H1 (cell line): ENCODE data around the gene MRPL28. TPM values are rescaled to one million over a fixed set of nuclear protein-coding genes. Genes with fewer than 3 reads are reported as not detected.

Source experiments
- CTCF ChIA-PET: fragments of 300-600 bp; sonication (Branson Sonifier 250); formaldehyde crosslinking; loops from one replicate; lab custom pipeline; 2021; ENCODE audit not compliant: partially characterized antibody; lab: Charles Lee
- POLR2A ChIA-PET: fragments of 300-600 bp; sonication (Branson Sonifier 250); formaldehyde crosslinking; loops from one replicate; lab custom pipeline; 2021; ENCODE audit warnings: inconsistent platforms; ENCODE audit not compliant: partially characterized antibody; lab: Charles Lee
- DNase-seq, 2 experiments: peaks; one replicate each; pipeline versions ENCODE4 v3.0.0 to v3.0.0-alpha.2; 2010 to 2022; ENCODE audit warnings: low spot score in 2 of 2, low read depth in 1 of 2, mixed read lengths in 1 of 2
- FAIRE-seq: peaks from 2 replicates; lab custom pipeline; 2011; peaks lifted over from hg19 to GRCh38; lab: Jason Lieb, UNC
- H2AFZ ChIP-seq: 2 replicates; pipeline ENCODE4 v1.8.1; 2012; ENCODE audit warnings: low read length, inconsistent platforms
- H2AK5ac ChIP-seq: 2 replicates; pipeline ENCODE4 v1.6.1; 2013; ENCODE audit warnings: low read depth, low read length
- H2BK120ac ChIP-seq: replicated peaks from 2 replicates; pipeline ENCODE3; 2013; ENCODE audit warnings: low read depth, low read length, inconsistent platforms
- H2BK12ac ChIP-seq: 2 replicates; pipeline ENCODE4 v1.6.1; 2013; ENCODE audit warnings: low read depth, low read length
- H2BK15ac ChIP-seq: 2 replicates; pipeline ENCODE4 v1.6.1; 2013; ENCODE audit warnings: low read length
- H2BK20ac ChIP-seq: 2 replicates; pipeline ENCODE4 v1.6.1; 2013; ENCODE audit warnings: low read length
- H2BK5ac ChIP-seq: 2 replicates; pipeline ENCODE4 v1.6.1; 2013; ENCODE audit warnings: low read depth, low read length
- H3K14ac ChIP-seq: 2 replicates; pipeline ENCODE4 v1.6.1; 2013; ENCODE audit warnings: inconsistent platforms; ENCODE audit not compliant: insufficient read length
- H3K18ac ChIP-seq: 2 replicates; pipeline ENCODE4 v1.6.1; 2013; ENCODE audit warnings: low read length; ENCODE audit errors: extremely low read depth
- H3K23ac ChIP-seq: 2 replicates; pipeline ENCODE4 v1.6.1; 2013; ENCODE audit warnings: inconsistent platforms; ENCODE audit not compliant: insufficient read length
- H3K23me2 ChIP-seq: 2 replicates; pipeline ENCODE4 v1.6.1; 2013; ENCODE audit warnings: low read depth, low read length
- H3K27ac ChIP-seq: 2 replicates; pipeline ENCODE4 v1.6.1; 2011; ENCODE audit warnings: low read depth, low read length, inconsistent platforms
- H3K27me3 ChIP-seq, 4 experiments: replicated peaks in 1 of 4; 1 replicate in 1 of 4; 2 replicates in 3 of 4; pipeline versions ENCODE4 v1.6.1 to v1.8.1; 2011 to 2013; ENCODE audit warnings: low read length in 3 of 4, mild to moderate bottlenecking in 3 of 4, inconsistent platforms in 2 of 4, mixed read lengths in 2 of 4, moderate library complexity in 1 of 4; ENCODE audit not compliant: control insufficient read depth in 3 of 4, insufficient read depth in 3 of 4; ENCODE audit errors: extremely low read depth in 1 of 4
- H3K36me3 ChIP-seq, 4 experiments: 2 replicates each; pipeline versions ENCODE4 v1.6.1 to v1.8.1; 2011 to 2013; ENCODE audit warnings: mild to moderate bottlenecking in 4 of 4, low read length in 3 of 4, moderate library complexity in 2 of 4, control low read depth in 1 of 4, inconsistent platforms in 1 of 4; ENCODE audit not compliant: insufficient read depth in 4 of 4, control insufficient read depth in 2 of 4
- H3K4ac ChIP-seq: replicated peaks from 2 replicates; pipeline ENCODE3; 2013; ENCODE audit warnings: low read length, low read depth, mixed read lengths, inconsistent platforms; ENCODE audit not compliant: insufficient read length
- H3K4me1 ChIP-seq, 4 experiments: replicated peaks in 1 of 4; 1 replicate in 1 of 4; 2 replicates in 3 of 4; pipeline versions ENCODE4 v1.6.1 to v1.8.1; 2011 to 2013; ENCODE audit warnings: low read length in 3 of 4, inconsistent platforms in 2 of 4, mixed read lengths in 1 of 4; ENCODE audit not compliant: insufficient read depth in 4 of 4, control insufficient read depth in 3 of 4
- H3K4me2 ChIP-seq, 2 experiments: 2 replicates each; pipeline versions ENCODE4 v1.6.1 to v1.8.1; 2011 to 2013; ENCODE audit warnings: low read depth in 2 of 2, low read length in 2 of 2, control low read depth in 1 of 2, inconsistent platforms in 1 of 2, mild to moderate bottlenecking in 1 of 2; ENCODE audit not compliant: insufficient read depth in 1 of 2
- H3K4me3 ChIP-seq, 4 experiments: fragments of 200-600, 300-600 bp in 1 of 4; sonication (generic), shearing (Covaris generic), sonication (Bioruptor Twin) in 1 of 4; 2 replicates each; pipeline versions ENCODE4 v1.5.1 to v1.8.1; 2011 to 2016; ENCODE audit warnings: low read length in 4 of 4, low read depth in 3 of 4, control low read depth in 2 of 4, inconsistent platforms in 2 of 4, mild to moderate bottlenecking in 2 of 4, mixed read lengths in 1 of 4, moderate library complexity in 1 of 4; ENCODE audit not compliant: insufficient read depth in 2 of 4; ENCODE audit errors: extremely low read depth in 1 of 4
- H3K56ac ChIP-seq: replicated peaks from 2 replicates; pipeline ENCODE3; 2013; ENCODE audit warnings: low read depth, mild to moderate bottlenecking, mixed read lengths, low read length, inconsistent platforms; ENCODE audit not compliant: insufficient read length
- H3K79me1 ChIP-seq: 2 replicates; pipeline ENCODE4 v1.6.1; 2013; ENCODE audit warnings: low read depth, low read length, control low read depth
- H3K79me2 ChIP-seq, 2 experiments: 2 replicates each; pipeline versions ENCODE4 v1.6.1 to v1.8.1; 2012 to 2013; ENCODE audit warnings: low read length in 2 of 2, mild to moderate bottlenecking in 2 of 2, inconsistent platforms in 1 of 2; ENCODE audit not compliant: insufficient read depth in 2 of 2, control insufficient read depth in 1 of 2
- H3K9ac ChIP-seq, 4 experiments: replicated peaks in 1 of 4; 1 replicate in 1 of 4; 2 replicates in 3 of 4; pipeline versions ENCODE4 v1.6.1 to v1.8.1; 2011 to 2013; ENCODE audit warnings: low read depth in 3 of 4, low read length in 3 of 4, control low read depth in 2 of 4, mild to moderate bottlenecking in 2 of 4, moderate library complexity in 2 of 4, inconsistent platforms in 1 of 4; ENCODE audit errors: extremely low read depth in 1 of 4
- H3K9me3 ChIP-seq, 2 experiments: 2 replicates each; pipeline versions ENCODE4 v1.6.1 to v1.8.1; 2012 to 2013; ENCODE audit warnings: mild to moderate bottlenecking in 2 of 2, moderate library complexity in 2 of 2, control low read depth in 1 of 2, inconsistent platforms in 1 of 2, low read depth in 1 of 2, low read length in 1 of 2, mixed read lengths in 1 of 2; ENCODE audit not compliant: insufficient read depth in 2 of 2
- H4K20me1 ChIP-seq, 2 experiments: replicated peaks in 1 of 2; 2 replicates each; pipeline versions ENCODE3 to v1.8.1; 2011 to 2013; ENCODE audit warnings: inconsistent platforms in 2 of 2, low read length in 2 of 2, mild to moderate bottlenecking in 1 of 2; ENCODE audit not compliant: insufficient read depth in 2 of 2, control insufficient read depth in 1 of 2
- H4K5ac ChIP-seq: 2 replicates; pipeline ENCODE4 v1.6.1; 2013; ENCODE audit warnings: low read length, low read depth, mixed read lengths, inconsistent platforms; ENCODE audit not compliant: insufficient read length
- H4K8ac ChIP-seq: 2 replicates; pipeline ENCODE4 v1.8.0; 2013; ENCODE audit warnings: mild to moderate bottlenecking, moderate library complexity, low read length, inconsistent platforms; ENCODE audit not compliant: insufficient read depth; ENCODE audit errors: extremely low read depth
- H4K91ac ChIP-seq: replicated peaks from 2 replicates; pipeline ENCODE3; 2013; ENCODE audit warnings: low read length, mixed read lengths, inconsistent platforms; ENCODE audit not compliant: insufficient read length
- ATF3 ChIP-seq: IDR thresholded peaks from 2 replicates; pipeline ENCODE4 v1.6.1; 2011; ENCODE audit warnings: low read depth, mild to moderate bottlenecking, low read length; ENCODE audit not compliant: insufficient read depth
- CBX5 ChIP-seq: fragments of 300-800, 300-1000 bp; sonication (generic); IDR thresholded peaks from 2 replicates; pipeline ENCODE4 v1.7.1; 2016; ENCODE audit warnings: antibody characterized with exemption, low read length, low read depth
- CBX8 ChIP-seq: fragments of 300-800, 300-1000 bp; sonication (generic); IDR thresholded peaks from 2 replicates; pipeline ENCODE4 v1.7.1; 2016; ENCODE audit warnings: low read depth, low read length, borderline replicate concordance
- CEBPB ChIP-seq: IDR thresholded peaks from 2 replicates; pipeline ENCODE4 v1.6.1; 2012; ENCODE audit warnings: low read depth, low read length
- EP300 ChIP-seq, 2 experiments: IDR thresholded peaks; 1 replicate in 1 of 2; 2 replicates in 1 of 2; pipeline ENCODE4 v1.6.1; 2011 to 2012; ENCODE audit warnings: low read depth in 2 of 2, low read length in 2 of 2, mild to moderate bottlenecking in 2 of 2, borderline replicate concordance in 1 of 2, inconsistent platforms in 1 of 2, moderate library complexity in 1 of 2
- KDM1A ChIP-seq: fragments of 200-600, 300-600 bp; sonication (generic); IDR thresholded peaks from 2 replicates; pipeline ENCODE4 v1.7.1; 2016; ENCODE audit warnings: mild to moderate bottlenecking, low read length, borderline replicate concordance
- MAFK ChIP-seq: IDR thresholded peaks from 2 replicates; pipeline ENCODE4 v1.6.1; 2012; ENCODE audit warnings: low read depth, mild to moderate bottlenecking, improper control_type of control experiment, low read length
- POLR2AphosphoS5 ChIP-seq: IDR thresholded peaks from 2 replicates; pipeline ENCODE4 v1.6.1; 2011; ENCODE audit warnings: low read depth, low read length
- RAD21 ChIP-seq, 2 experiments: IDR thresholded peaks in 1 of 2; conservative IDR thresholded peaks in 1 of 2; 2 replicates each; pipeline ENCODE4 v1.6.1; 2011; ENCODE audit warnings: low read depth in 2 of 2, low read length in 2 of 2, improper control_type of control experiment in 1 of 2, inconsistent platforms in 1 of 2, mild to moderate bottlenecking in 1 of 2, moderate library complexity in 1 of 2
- SIRT6 ChIP-seq: IDR thresholded peaks from one replicate; pipeline ENCODE4 v1.7.1; 2012; ENCODE audit warnings: low read length, inconsistent platforms
- SIX5 ChIP-seq: IDR thresholded peaks from 2 replicates; pipeline ENCODE4 v1.6.1; 2011; ENCODE audit warnings: mild to moderate bottlenecking, low read depth, low read length
- SP1 ChIP-seq: IDR thresholded peaks from 2 replicates; pipeline ENCODE4 v1.6.1; 2011; ENCODE audit warnings: low read depth, low read length
- SRF ChIP-seq: IDR thresholded peaks from 2 replicates; pipeline ENCODE4 v1.6.1; 2011; ENCODE audit warnings: mild to moderate bottlenecking, low read depth, low read length, moderate library complexity
- SUZ12 ChIP-seq: fragments of 200-600 bp; sonication (generic); IDR thresholded peaks from 2 replicates; pipeline ENCODE4 v1.6.1; 2012; ENCODE audit warnings: mild to moderate bottlenecking, inconsistent platforms, low read length, moderate library complexity, mixed read lengths
- WGBS, 2 experiments: shearing (Covaris generic) in 1 of 2; methylation state at CpG; one replicate each; pipeline versions ENCODE4 v1.1.6 to v1.1.7; 2013 to 2015; ENCODE audit warnings: low lambda C conversion rate in 2 of 2, mixed read lengths in 2 of 2, inconsistent platforms in 1 of 2, low coverage in 1 of 2, missing lambda C conversion rate in 1 of 2; ENCODE audit not compliant: insufficient replicate concordance in 2 of 2, insufficient coverage in 1 of 2, insufficient read length in 1 of 2; ENCODE audit errors: extremely low coverage in 1 of 2, missing lambda C conversion rate in 1 of 2; 5-methylcytosine and 5-hydroxymethylcytosine counted together
- polyA plus RNA-seq, 7 experiments: library from polyadenylated mRNA; depleted of rRNA in 3 of 7; stranded (reverse) in 5 of 7; unstranded in 2 of 7; fragments of >200 nt in 5 of 7; fragments of 200-250 nt in 2 of 7; gene quantifications; 1 replicate in 5 of 7; 2 replicates in 1 of 7; 4 replicates in 1 of 7; pipeline versions ENCODE4 v1.2.1 to v1.2.3, GENCODE V29; 2011 to 2013; ENCODE audit warnings: missing spikeins in 2 of 7, mixed read lengths in 2 of 7
- total RNA-seq: library from RNA; stranded (reverse); fragmentation: NEBNext Ultra II Directional; extraction: Animal tissue kit (Norgen Biotek cat#: 25700); gene quantifications from 2 replicates; pipeline ENCODE4 v1.2.1, GENCODE V29; 2021

MRPL28 gene
- total and polyA plus RNA-seq, 2 of the 8 experiments (the other 6 are each of a cell fraction or from before 2014, with no cell fraction given): 88.9 to 188 TPM

- Histone ChIP-seq H3K79me2 (peaks cover 11 to 62% of the 10 kb centered on the region in 2 experiments; a peak in 3 of 4 replicates), H3K79me1 (peaks cover 27% of the 10 kb centered on the region), H3K23ac (no peak overlapping the region), H2AFZ (no peak overlapping the region), H2BK5ac (no peak overlapping the region), H2BK12ac (no peak overlapping the region), H3K56ac (no peak overlapping the region), H3K23me2 (peaks cover 7% of the 10 kb centered on the region; the same call in 1 of the 2 replicates), H2BK15ac (no peak overlapping the region), H2BK20ac (no peak overlapping the region), H3K4me3 (no peak overlapping the region), H3K4ac (no peak overlapping the region), H4K5ac (no peak overlapping the region), H4K20me1 (peaks cover 10 to 32% of the 10 kb centered on the region in 2 experiments), H3K4me2 (no peak overlapping the region; a peak in 1 of 4 replicates), H3K9ac (no peak overlapping the region), H3K27me3 (no peaks in the 10 kb centered on the region), H3K4me1 (peaks cover 0 to 4% (median 2%) of the 10 kb centered on the region in 4 experiments; a peak in 4 of 7 replicates), H3K9me3 (no peaks in the 10 kb centered on the region), H2BK120ac (no peak overlapping the region), H2AK5ac (no peak overlapping the region), H4K8ac (no peak overlapping the region), H3K27ac (no peak overlapping the region), H4K91ac (no peak overlapping the region), H3K18ac (no peak overlapping the region), H3K14ac (no peak overlapping the region), H3K36me3 (peaks cover 0 to 14% (median 7%) of the 10 kb centered on the region in 4 experiments; a peak in 5 of 8 replicates)
- WGBS, 2 experiments: 92% methylated on average over 8 of the region's 8 CpGs; no CpG with 5 or more reads in 1 of the 2 experiments
- POLR2A ChIA-PET: interaction anchor here (0.8 kb wide), 1 partner anchor 33 kb away, joined by 3 read pairs; no protein-coding TSS in a partner anchor
- no peak for FAIRE-seq
- CTCF ChIA-PET: interaction anchor here (1.0 to 1.9 kb wide), 7 partner anchors 12 to 232 kb away, joined by 3 to 6 read pairs (median 4); partner anchors contain the start of gene MRPL28
- DNase-seq: no peak
- TF ChIP-seq CBX8 (no peak), SUZ12 (no peak), CEBPB (no peak), ATF3 (no peak), SIX5 (no peak), SRF (no peak), CBX5 (no peak), POLR2AphosphoS5 (no peak), KDM1A (no peak), EP300 (IDR thresholded peaks at IDR 0.05; ENCODE audit: borderline replicate concordance in 1 of 2, low read depth in 2 of 2, low read length in 2 of 2) (no peak), SP1 (no peak), MAFK (no peak), SIRT6 (no peak), RAD21 (IDR thresholded peaks at IDR 0.05 in 1 of 2, conservative IDR thresholded peaks at IDR 0.05 in 1 of 2; ENCODE audit: low read depth in 2 of 2, low read length in 2 of 2) (no peak)
Measured at GRCh38 chr16:350203-350602, 20.1 kb downstream of the MRPL28 start.
